Suprapubic skin (tissue), 4 donors: ENCODE measurements around the gene REPS2.

Experiments used
- EP300 ChIP-seq: sonication (generic); formaldehyde crosslinking; IDR thresholded peaks from one replicate; pipeline ENCODE4 v1.6.1; 2017; ENCODE audit warnings: antibody characterized with exemption
- POLR2A ChIP-seq, 2 donors: fragments of 450-650 bp; IDR thresholded peaks; one replicate each; pipeline ENCODE4 v1.6.1; 2017; ENCODE audit warnings: antibody characterized with exemption in 2 of 2, mild to moderate bottlenecking in 2 of 2, moderate library complexity in 2 of 2
- POLR2AphosphoS5 ChIP-seq, 3 donors: sonication (generic); formaldehyde crosslinking; IDR thresholded peaks; one replicate each; pipeline ENCODE4 v1.6.1; 2017; ENCODE audit warnings: antibody characterized with exemption in 3 of 3
- TF ChIP-seq, protein P1 (sequence below), 2 donors: fragments of 200-600 bp in 1 of 2; fragments of 450-650 bp in 1 of 2; sonication (generic) in 1 of 2; IDR thresholded peaks; one replicate each; pipeline ENCODE4 v1.5.1; 2016 to 2019; ENCODE audit warnings: antibody characterized with exemption in 2 of 2, mild to moderate bottlenecking in 1 of 2, moderate library complexity in 1 of 2

DNA sequence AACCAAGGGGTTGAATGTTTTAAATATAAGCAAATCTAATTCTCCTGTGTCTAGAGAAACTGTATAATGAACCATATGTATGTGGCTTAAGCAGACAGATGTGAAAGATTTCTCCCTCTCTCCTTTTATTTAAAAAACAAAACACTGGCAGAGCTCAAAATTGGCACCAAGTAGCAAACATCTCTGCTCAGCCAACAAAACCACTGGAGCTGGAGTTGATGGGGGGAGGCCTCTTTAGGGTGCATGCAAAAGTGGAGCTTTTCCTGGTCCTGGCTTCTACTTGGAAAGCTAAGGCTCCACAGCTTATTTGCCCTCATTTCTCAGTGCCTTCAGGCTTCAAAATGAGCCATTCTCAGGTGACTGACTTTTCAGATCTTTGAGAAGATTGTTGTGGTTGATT lies 95.6 kb downstream of the REPS2 start:
- TF ChIP-seq, protein P1, sequence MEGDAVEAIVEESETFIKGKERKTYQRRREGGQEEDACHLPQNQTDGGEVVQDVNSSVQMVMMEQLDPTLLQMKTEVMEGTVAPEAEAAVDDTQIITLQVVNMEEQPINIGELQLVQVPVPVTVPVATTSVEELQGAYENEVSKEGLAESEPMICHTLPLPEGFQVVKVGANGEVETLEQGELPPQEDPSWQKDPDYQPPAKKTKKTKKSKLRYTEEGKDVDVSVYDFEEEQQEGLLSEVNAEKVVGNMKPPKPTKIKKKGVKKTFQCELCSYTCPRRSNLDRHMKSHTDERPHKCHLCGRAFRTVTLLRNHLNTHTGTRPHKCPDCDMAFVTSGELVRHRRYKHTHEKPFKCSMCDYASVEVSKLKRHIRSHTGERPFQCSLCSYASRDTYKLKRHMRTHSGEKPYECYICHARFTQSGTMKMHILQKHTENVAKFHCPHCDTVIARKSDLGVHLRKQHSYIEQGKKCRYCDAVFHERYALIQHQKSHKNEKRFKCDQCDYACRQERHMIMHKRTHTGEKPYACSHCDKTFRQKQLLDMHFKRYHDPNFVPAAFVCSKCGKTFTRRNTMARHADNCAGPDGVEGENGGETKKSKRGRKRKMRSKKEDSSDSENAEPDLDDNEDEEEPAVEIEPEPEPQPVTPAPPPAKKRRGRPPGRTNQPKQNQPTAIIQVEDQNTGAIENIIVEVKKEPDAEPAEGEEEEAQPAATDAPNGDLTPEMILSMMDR (IDR thresholded peaks at IDR 0.05): no peak
- TF ChIP-seq POLR2A (IDR thresholded peaks at IDR 0.05): no peak
- no peak for TF ChIP-seq EP300
- TF ChIP-seq POLR2AphosphoS5 (IDR thresholded peaks at IDR 0.05): no peak
